ENCODE measurements around the gene CA5A.
"Not testable (repeated sequence)": the region's sequence is repeated elsewhere in the genome, so short reads cannot be mapped to it uniquely, and the experiment has no call there.

CA5A gene

DNA sequence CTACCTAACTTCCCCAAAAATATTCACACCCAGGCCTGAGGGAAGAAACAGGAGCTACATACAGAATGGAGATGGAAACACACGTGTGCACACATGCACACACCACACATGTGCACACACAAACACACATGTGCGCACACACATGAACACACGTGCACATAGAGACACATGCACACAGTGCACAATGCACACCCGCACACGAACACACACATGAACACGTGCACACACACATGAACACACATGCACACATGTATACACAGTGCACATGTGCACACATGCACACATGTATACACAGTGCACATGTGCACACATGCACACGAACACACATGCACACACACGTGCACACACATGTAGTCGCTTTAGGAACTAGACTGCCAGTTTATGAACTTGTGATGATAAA lies 18.8 kb downstream of the CA5A start:
- no peak overlapping the region for H2BK5ac ChIP-seq (ENCODE audit: low read length)
- no peak overlapping the region for H3K56ac ChIP-seq (ENCODE audit: low read length)
- no peak overlapping the region for H3K27ac ChIP-seq (ENCODE audit: low read depth, low read length)
- H2BK120ac ChIP-seq (ENCODE audit: low read depth, low read length) = no peak overlapping the region
- no peak for DNase-seq
- H3K9ac ChIP-seq (ENCODE audit: low read length) = no peak overlapping the region
- H2AK5ac ChIP-seq (ENCODE audit: low read length) = no peak overlapping the region
- no peak overlapping the region for H3K23ac ChIP-seq (ENCODE audit: low read length)
- H4K8ac ChIP-seq (ENCODE audit: low read depth, low read length) = no peak overlapping the region
- H3K79me1 ChIP-seq (ENCODE audit: low read length) = no peaks in the 10 kb centered on the region
- H3K27me3 ChIP-seq (ENCODE audit: insufficient read depth, low read length, poor library complexity) = no peaks in the 10 kb centered on the region
- H3K4ac ChIP-seq (ENCODE audit: low read depth, low read length) = no peak overlapping the region
- no peak overlapping the region for H4K5ac ChIP-seq (ENCODE audit: low read length)
- H3K18ac ChIP-seq (ENCODE audit: low read length) = no peak overlapping the region
- no peaks in the 10 kb centered on the region for H3K36me3 ChIP-seq (ENCODE audit: control insufficient read depth, insufficient read depth, low read length)
- no peak overlapping the region for H3K4me2 ChIP-seq (ENCODE audit: low read length)
- no peaks in the 10 kb centered on the region for H3K4me1 ChIP-seq (ENCODE audit: control insufficient read depth, low read depth, low read length)
- no peak overlapping the region for H2BK15ac ChIP-seq (replicated peaks; ENCODE audit: low read depth)
- H3K4me3 ChIP-seq (ENCODE audit: low read length) = no peak overlapping the region
- WGBS (ENCODE audit: extremely low coverage, insufficient coverage, low lambda C conversion rate) = no CpG with 5 or more reads among the region's 9 CpGs
- no peaks in the 10 kb centered on the region for H3K79me2 ChIP-seq (ENCODE audit: control insufficient read depth, insufficient read depth, low read length)

DNA sequence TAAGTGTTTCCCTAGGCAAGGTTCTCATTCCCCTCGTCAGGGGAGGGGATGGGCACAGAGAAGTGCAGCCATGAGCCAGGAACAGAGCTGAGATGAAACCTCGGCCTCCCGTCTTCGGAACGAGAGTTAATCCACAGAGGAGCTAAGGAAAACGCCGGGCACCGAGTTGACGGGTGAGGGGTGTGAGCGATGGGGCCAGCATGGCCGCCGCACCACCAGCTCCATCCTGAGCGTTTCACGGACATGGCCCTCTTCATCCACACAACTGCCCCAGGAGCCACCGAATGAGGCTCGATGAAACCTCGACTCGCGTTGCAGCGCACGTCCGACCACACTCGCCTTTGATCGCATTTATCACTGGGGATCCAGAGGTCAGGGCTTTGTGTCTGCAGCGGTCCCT lies 21.5 kb downstream of the CA5A start:
- DNase-seq = no peak
- no peak overlapping the region for H2BK5ac ChIP-seq (ENCODE audit: low read length)
- no peaks in the 10 kb centered on the region for H3K79me2 ChIP-seq (ENCODE audit: control insufficient read depth, insufficient read depth, low read length)
- no peak overlapping the region for H3K27ac ChIP-seq (ENCODE audit: low read depth, low read length)
- H3K4me2 ChIP-seq (ENCODE audit: low read length) = no peak overlapping the region
- no peak overlapping the region for H2AK5ac ChIP-seq (ENCODE audit: low read length)
- no peak overlapping the region for H2BK15ac ChIP-seq (replicated peaks; ENCODE audit: low read depth)
- H3K79me1 ChIP-seq (ENCODE audit: low read length) = no peaks in the 10 kb centered on the region
- H3K9ac ChIP-seq (ENCODE audit: low read length) = no peak overlapping the region
- no CpG with 5 or more reads among the region's 25 CpGs for WGBS (ENCODE audit: extremely low coverage, insufficient coverage, low lambda C conversion rate)
- no peaks in the 10 kb centered on the region for H3K27me3 ChIP-seq (ENCODE audit: insufficient read depth, low read length, poor library complexity)
- no peak overlapping the region for H3K18ac ChIP-seq (ENCODE audit: low read length)
- no peak overlapping the region for H4K8ac ChIP-seq (ENCODE audit: low read depth, low read length)
- H3K56ac ChIP-seq (ENCODE audit: low read length) = no peak overlapping the region
- H3K4me3 ChIP-seq (ENCODE audit: low read length) = no peak overlapping the region
- H2BK120ac ChIP-seq (ENCODE audit: low read depth, low read length) = no peak overlapping the region
- H3K4ac ChIP-seq (ENCODE audit: low read depth, low read length) = no peak overlapping the region
- H3K36me3 ChIP-seq (ENCODE audit: control insufficient read depth, insufficient read depth, low read length) = no peaks in the 10 kb centered on the region
- H3K4me1 ChIP-seq (ENCODE audit: control insufficient read depth, low read depth, low read length) = no peaks in the 10 kb centered on the region
- no peak overlapping the region for H3K23ac ChIP-seq (ENCODE audit: low read length)
- H4K5ac ChIP-seq (ENCODE audit: low read length) = no peak overlapping the region

DNA sequence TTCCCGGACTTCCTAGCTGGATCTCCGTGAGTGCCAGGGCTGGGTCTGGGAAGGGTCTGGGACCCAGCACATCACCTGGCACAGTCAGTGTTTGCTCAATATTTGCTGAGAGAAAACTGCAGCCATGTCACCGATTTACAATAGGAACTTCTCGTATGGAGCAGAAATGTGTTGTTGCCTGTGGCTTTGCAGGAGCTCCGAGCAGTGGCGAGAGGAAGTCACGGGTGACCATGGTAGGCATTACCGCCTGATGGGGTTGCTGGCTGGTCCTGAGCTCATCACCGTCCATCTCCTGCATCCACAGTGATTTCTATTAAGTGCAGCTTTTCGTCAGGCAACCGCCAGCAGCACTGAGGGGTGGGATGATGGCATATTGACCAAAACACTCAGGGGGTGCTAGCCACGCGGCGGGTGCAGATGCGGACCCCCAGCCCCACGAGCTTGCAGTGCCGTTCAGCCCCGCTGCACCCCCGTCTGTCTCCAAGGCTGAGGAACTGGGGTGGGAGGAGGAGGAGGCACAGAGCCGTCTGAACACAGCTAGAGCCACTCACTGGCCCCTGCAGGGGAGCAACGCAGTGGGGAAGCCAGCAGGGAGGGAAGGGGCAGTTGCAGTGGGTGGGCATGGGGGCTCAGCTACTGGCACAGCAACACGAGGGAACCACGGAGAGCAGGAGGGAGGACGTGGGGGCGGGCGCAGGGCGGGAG lies 22.2 kb downstream of the CA5A start:
- not testable (repeated sequence) for H3K4me2 ChIP-seq (ENCODE audit: low read length); H3K56ac ChIP-seq (ENCODE audit: low read length); H2BK15ac ChIP-seq (replicated peaks; ENCODE audit: low read depth); H3K36me3 ChIP-seq (ENCODE audit: control insufficient read depth, insufficient read depth, low read length); H4K8ac ChIP-seq (ENCODE audit: low read depth, low read length); H3K4me1 ChIP-seq (ENCODE audit: control insufficient read depth, low read depth, low read length); H3K23ac ChIP-seq (ENCODE audit: low read length); H3K79me2 ChIP-seq (ENCODE audit: control insufficient read depth, insufficient read depth, low read length); H3K4ac ChIP-seq (ENCODE audit: low read depth, low read length); H4K5ac ChIP-seq (ENCODE audit: low read length); H3K27ac ChIP-seq (ENCODE audit: low read depth, low read length); H3K4me3 ChIP-seq (ENCODE audit: low read length); H3K27me3 ChIP-seq (ENCODE audit: insufficient read depth, low read length, poor library complexity); DNase-seq; H2AK5ac ChIP-seq (ENCODE audit: low read length); H3K18ac ChIP-seq (ENCODE audit: low read length); H3K9ac ChIP-seq (ENCODE audit: low read length); H3K79me1 ChIP-seq (ENCODE audit: low read length); H2BK120ac ChIP-seq (ENCODE audit: low read depth, low read length); H2BK5ac ChIP-seq (ENCODE audit: low read length)
- no CpG with 5 or more reads among the region's 27 CpGs for WGBS (ENCODE audit: extremely low coverage, insufficient coverage, low lambda C conversion rate)

DNA sequence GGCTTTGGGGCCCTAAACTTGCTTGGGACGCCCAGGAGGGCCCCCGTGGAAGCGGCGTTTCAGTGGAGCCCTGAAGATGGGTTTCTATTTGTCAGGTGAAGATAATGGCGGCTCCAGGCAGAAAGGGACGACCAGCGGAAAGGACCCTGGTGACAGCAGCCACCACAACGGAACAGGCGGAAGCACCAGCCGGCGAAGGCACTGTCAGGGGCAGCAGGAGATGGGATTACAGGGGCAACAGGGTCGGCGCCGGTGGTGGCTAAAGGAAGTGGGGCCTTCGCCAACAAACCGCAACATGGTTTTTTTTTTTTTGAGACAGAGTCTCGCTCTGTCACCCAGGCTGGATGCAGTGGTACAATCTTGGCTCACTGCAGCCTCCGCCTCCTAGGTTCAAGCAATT lies 23.6 kb downstream of the CA5A start:
- H3K27ac ChIP-seq (ENCODE audit: low read depth, low read length); H4K5ac ChIP-seq (ENCODE audit: low read length); H2BK120ac ChIP-seq (ENCODE audit: low read depth, low read length); H3K79me2 ChIP-seq (ENCODE audit: control insufficient read depth, insufficient read depth, low read length); H2BK5ac ChIP-seq (ENCODE audit: low read length); H4K8ac ChIP-seq (ENCODE audit: low read depth, low read length); H2AK5ac ChIP-seq (ENCODE audit: low read length); H3K4me3 ChIP-seq (ENCODE audit: low read length); DNase-seq; H3K27me3 ChIP-seq (ENCODE audit: insufficient read depth, low read length, poor library complexity); H3K79me1 ChIP-seq (ENCODE audit: low read length); H3K23ac ChIP-seq (ENCODE audit: low read length); H3K4me2 ChIP-seq (ENCODE audit: low read length); H3K36me3 ChIP-seq (ENCODE audit: control insufficient read depth, insufficient read depth, low read length); H3K4me1 ChIP-seq (ENCODE audit: control insufficient read depth, low read depth, low read length); H3K18ac ChIP-seq (ENCODE audit: low read length); H2BK15ac ChIP-seq (replicated peaks; ENCODE audit: low read depth); H3K56ac ChIP-seq (ENCODE audit: low read length); H3K4ac ChIP-seq (ENCODE audit: low read depth, low read length); H3K9ac ChIP-seq (ENCODE audit: low read length): not testable (repeated sequence)
- no CpG with 5 or more reads among the region's 18 CpGs for WGBS (ENCODE audit: extremely low coverage, insufficient coverage, low lambda C conversion rate)

DNA sequence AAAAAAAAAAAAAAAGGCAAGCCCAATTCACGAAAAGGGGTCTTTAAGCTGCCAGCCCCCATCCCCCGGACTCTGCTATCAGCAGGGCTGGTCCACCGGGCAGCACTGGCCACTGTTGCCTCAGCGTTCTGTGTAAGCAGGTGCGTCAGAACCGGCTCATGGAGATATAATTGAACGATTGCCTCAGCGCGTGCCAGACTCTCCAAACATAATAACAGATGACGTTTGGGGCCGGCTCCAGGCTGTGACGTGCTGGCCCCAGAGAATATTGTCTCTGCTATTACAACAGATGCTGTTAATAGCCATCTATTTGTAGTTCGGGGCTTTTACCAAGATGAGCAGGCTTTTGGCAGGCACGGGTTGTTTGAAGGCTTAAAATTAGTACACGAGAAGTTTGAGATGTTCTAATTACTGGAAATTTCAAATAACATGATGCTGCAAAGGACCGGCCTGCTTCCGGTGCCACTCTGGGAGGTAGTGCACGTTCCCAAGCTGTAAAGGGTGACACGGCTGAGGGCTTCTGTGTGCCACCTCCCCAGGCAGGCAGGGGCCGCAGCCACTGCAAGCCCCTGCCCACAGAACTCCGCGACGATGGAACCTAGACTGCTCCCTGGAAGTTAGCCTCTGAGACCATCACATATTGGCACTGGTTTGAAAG lies 25.1 kb downstream of the CA5A start:
- not testable (repeated sequence) for H3K23ac ChIP-seq (ENCODE audit: low read length); DNase-seq; H3K79me1 ChIP-seq (ENCODE audit: low read length); H4K8ac ChIP-seq (ENCODE audit: low read depth, low read length); H3K4ac ChIP-seq (ENCODE audit: low read depth, low read length); H2BK15ac ChIP-seq (replicated peaks; ENCODE audit: low read depth); H3K4me3 ChIP-seq (ENCODE audit: low read length); H3K18ac ChIP-seq (ENCODE audit: low read length); H4K5ac ChIP-seq (ENCODE audit: low read length); H3K27ac ChIP-seq (ENCODE audit: low read depth, low read length); H3K4me1 ChIP-seq (ENCODE audit: control insufficient read depth, low read depth, low read length); H3K36me3 ChIP-seq (ENCODE audit: control insufficient read depth, insufficient read depth, low read length); H3K56ac ChIP-seq (ENCODE audit: low read length); H3K79me2 ChIP-seq (ENCODE audit: control insufficient read depth, insufficient read depth, low read length); H3K4me2 ChIP-seq (ENCODE audit: low read length); H2BK120ac ChIP-seq (ENCODE audit: low read depth, low read length); H3K27me3 ChIP-seq (ENCODE audit: insufficient read depth, low read length, poor library complexity); H2AK5ac ChIP-seq (ENCODE audit: low read length); H2BK5ac ChIP-seq (ENCODE audit: low read length); H3K9ac ChIP-seq (ENCODE audit: low read length)
- WGBS (ENCODE audit: extremely low coverage, insufficient coverage, low lambda C conversion rate) = no CpG with 5 or more reads among the region's 23 CpGs

Measured in mesendoderm (in vitro differentiated cells).